SU-DHL-6 (cell line): ENCODE data around the gene PPP2R2C.

Source experiments
- H2AFZ ChIP-seq: fragments of 200-600 bp; sonication (generic); 2 replicates; pipeline ENCODE4 v1.6.1; 2014; ENCODE audit warnings: low read depth, mild to moderate bottlenecking, moderate library complexity, mixed read lengths, antibody characterized with exemption, low read length; ENCODE audit not compliant: severe bottlenecking
- H3F3A ChIP-seq: fragments of 200-600 bp; shearing (Covaris generic); 2 replicates; pipeline ENCODE4 v1.6.0; 2016; ENCODE audit warnings: antibody characterized with exemption, mild to moderate bottlenecking; ENCODE audit not compliant: insufficient read depth
- H3K27ac ChIP-seq: fragments of 200-600 bp; sonication (generic); 2 replicates; pipeline ENCODE4 v1.5.1; 2016; ENCODE audit warnings: low read depth, mild to moderate bottlenecking, low read length, moderate library complexity, mixed read lengths
- H3K27me3 ChIP-seq: fragments of 200-600 bp; sonication (generic), shearing (Covaris generic); 2 replicates; pipeline ENCODE4 v1.6.0; 2014; ENCODE audit warnings: mild to moderate bottlenecking, low read length
- H3K36me3 ChIP-seq: fragments of 200-600 bp; sonication (generic); 2 replicates; pipeline ENCODE4 v1.6.1; 2014; ENCODE audit warnings: mild to moderate bottlenecking, low read length, mixed read lengths
- H3K4me2 ChIP-seq: fragments of 300-600, 200-600 bp; shearing (Covaris generic), sonication (generic); 2 replicates; pipeline ENCODE4 v1.6.0; 2014; ENCODE audit warnings: low read length, low read depth, mild to moderate bottlenecking; ENCODE audit not compliant: poor library complexity, severe bottlenecking
- H3K4me3 ChIP-seq: fragments of 200-600 bp; sonication (generic); 2 replicates; pipeline ENCODE4 v1.5.1; 2014; ENCODE audit warnings: antibody characterized with exemption, low read length, mild to moderate bottlenecking, mixed read lengths; ENCODE audit not compliant: insufficient read depth, poor library complexity, severe bottlenecking
- H3K79me2 ChIP-seq: fragments of 200-600 bp; sonication (generic); 2 replicates; pipeline ENCODE4 v1.6.1; 2014; ENCODE audit warnings: mild to moderate bottlenecking, low read length, moderate library complexity; ENCODE audit not compliant: insufficient read depth
- H3K9ac ChIP-seq: fragments of 200-600 bp; sonication (generic); 2 replicates; pipeline ENCODE4 v1.7.0; 2014; ENCODE audit warnings: mild to moderate bottlenecking, low read length
- H3K9me2 ChIP-seq: fragments of 200-600 bp; sonication (generic); replicated peaks from 2 replicates; pipeline ENCODE4 v1.6.1; 2014; ENCODE audit warnings: low read length; ENCODE audit not compliant: insufficient read depth
- H3K9me3 ChIP-seq: fragments of 200-600 bp; sonication (generic); 2 replicates; pipeline ENCODE4 v1.6.1; 2014; ENCODE audit warnings: low read length, mixed read lengths; ENCODE audit not compliant: insufficient read depth
- H4K20me1 ChIP-seq: fragments of 200-600 bp; sonication (generic); 2 replicates; pipeline ENCODE4 v1.6.1; 2014; ENCODE audit warnings: low read depth, mild to moderate bottlenecking, antibody characterized with exemption, low read length, moderate library complexity, mixed read lengths
- EZH2phosphoT487 ChIP-seq: fragments of 200-600 bp; sonication (generic), shearing (Covaris generic); conservative IDR thresholded peaks from 2 replicates; pipeline ENCODE4 v1.6.1; 2018; ENCODE audit warnings: mild to moderate bottlenecking, antibody characterized with exemption, low read length, moderate library complexity, mixed read lengths
- TF ChIP-seq, protein P1 (sequence below): fragments of 200-600 bp; sonication (generic); IDR thresholded peaks from one replicate; pipeline ENCODE4 v1.5.1; 2017; ENCODE audit warnings: antibody characterized with exemption, mild to moderate bottlenecking, low read length, moderate library complexity; ENCODE audit not compliant: insufficient read depth, poor library complexity, severe bottlenecking

Gene PPP2R2C

DNA sequence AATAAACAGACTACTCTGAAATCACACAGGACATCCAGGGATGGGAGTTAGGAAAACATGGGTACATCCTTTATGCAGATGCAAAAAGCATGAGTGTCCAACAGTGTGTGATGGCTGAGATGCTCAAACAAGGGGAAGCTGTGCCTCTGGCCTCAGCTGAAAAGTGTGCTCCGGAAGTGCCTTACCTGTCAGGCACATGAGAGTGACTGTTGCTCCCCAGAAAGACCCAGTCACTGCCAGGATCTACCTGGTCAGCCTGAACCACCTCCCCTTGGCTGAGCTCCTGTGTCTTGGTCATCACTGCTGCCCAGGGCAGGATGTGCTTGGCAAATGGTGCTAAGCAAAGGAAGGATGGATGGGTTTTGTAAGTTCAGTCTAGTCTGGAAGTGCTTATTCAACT lies 4.0 kb downstream of the PPP2R2C start:
- Histone ChIP-seq H3K9me2 (no peaks in the 10 kb centered on the region), H3K27ac (no peak overlapping the region), H3K4me3 (no peak overlapping the region), H3K79me2 (no peaks in the 10 kb centered on the region), H3K27me3 (no peaks in the 10 kb centered on the region), H4K20me1 (no peaks in the 10 kb centered on the region), H3K9ac (no peak overlapping the region), H2AFZ (no peak overlapping the region), H3K9me3 (no peaks in the 10 kb centered on the region), H3F3A (no peaks in the 10 kb centered on the region), H3K4me2 (no peak overlapping the region), H3K36me3 (no peaks in the 10 kb centered on the region)
- TF ChIP-seq, protein P1, sequence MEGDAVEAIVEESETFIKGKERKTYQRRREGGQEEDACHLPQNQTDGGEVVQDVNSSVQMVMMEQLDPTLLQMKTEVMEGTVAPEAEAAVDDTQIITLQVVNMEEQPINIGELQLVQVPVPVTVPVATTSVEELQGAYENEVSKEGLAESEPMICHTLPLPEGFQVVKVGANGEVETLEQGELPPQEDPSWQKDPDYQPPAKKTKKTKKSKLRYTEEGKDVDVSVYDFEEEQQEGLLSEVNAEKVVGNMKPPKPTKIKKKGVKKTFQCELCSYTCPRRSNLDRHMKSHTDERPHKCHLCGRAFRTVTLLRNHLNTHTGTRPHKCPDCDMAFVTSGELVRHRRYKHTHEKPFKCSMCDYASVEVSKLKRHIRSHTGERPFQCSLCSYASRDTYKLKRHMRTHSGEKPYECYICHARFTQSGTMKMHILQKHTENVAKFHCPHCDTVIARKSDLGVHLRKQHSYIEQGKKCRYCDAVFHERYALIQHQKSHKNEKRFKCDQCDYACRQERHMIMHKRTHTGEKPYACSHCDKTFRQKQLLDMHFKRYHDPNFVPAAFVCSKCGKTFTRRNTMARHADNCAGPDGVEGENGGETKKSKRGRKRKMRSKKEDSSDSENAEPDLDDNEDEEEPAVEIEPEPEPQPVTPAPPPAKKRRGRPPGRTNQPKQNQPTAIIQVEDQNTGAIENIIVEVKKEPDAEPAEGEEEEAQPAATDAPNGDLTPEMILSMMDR = no peak
- no peak for TF ChIP-seq EZH2phosphoT487

DNA sequence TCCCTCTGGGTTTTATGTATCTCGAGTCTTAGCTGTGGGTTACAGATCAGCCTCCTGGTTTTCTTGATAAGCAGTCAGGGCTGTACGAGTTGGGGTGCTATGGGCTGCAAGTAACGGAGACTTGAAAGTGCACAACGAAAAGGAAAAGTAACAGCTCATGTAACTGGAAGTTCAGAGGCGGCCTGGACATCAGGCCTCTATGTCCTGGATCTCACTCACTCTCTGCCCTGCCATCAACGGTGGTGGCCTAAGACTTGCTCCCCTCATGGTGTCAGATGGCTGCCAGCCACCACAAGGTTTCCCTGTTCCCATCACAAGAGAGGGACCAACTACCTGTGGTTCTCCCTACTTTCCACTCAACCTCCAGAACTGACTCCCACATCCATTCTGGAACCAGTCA lies 4.8 kb downstream of the PPP2R2C start:
- Histone ChIP-seq H3K79me2 (no peaks in the 10 kb centered on the region), H3K4me2 (no peak overlapping the region), H3K36me3 (no peaks in the 10 kb centered on the region), H3K4me3 (no peak overlapping the region), H3K9me2 (no peaks in the 10 kb centered on the region), H2AFZ (no peak overlapping the region), H3K9me3 (no peaks in the 10 kb centered on the region), H4K20me1 (no peaks in the 10 kb centered on the region), H3F3A (no peaks in the 10 kb centered on the region), H3K9ac (no peak overlapping the region), H3K27me3 (no peaks in the 10 kb centered on the region), H3K27ac (no peak overlapping the region)
- TF ChIP-seq, protein P1 = no peak
- no peak for TF ChIP-seq EZH2phosphoT487

DNA sequence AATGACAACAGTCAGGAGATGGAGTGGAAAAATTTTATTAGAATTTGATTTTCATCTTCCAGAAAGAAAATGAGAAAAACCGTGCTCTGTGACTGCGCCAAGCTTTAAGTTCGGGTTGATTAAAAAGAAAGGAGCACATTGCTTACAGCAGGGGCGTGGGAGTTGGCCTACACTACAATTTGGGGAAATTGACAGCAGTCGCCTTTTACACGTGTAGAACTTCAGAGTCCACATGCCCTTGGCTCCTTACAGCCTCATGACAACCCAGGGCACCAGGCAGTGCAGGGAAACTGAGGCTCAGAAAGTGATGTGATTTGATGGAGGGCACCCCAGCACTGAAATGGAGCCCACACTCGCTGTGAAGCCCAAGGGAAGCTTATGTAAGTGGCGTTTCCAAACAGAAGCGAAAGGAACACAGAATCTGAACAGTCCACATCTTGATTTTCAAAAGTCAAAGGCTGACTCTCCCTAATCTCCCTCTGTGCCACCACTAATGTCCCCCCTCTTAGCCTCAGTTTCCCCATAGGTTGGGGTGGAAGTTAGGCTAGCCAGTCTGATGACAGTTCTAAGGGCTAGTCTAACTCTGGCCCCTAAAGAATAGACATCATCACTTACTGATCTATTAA lies 5.5 kb downstream of the PPP2R2C start:
- no peaks in the 10 kb centered on the region for H3K27me3 ChIP-seq
- H4K20me1 ChIP-seq = no peaks in the 10 kb centered on the region
- no peaks in the 10 kb centered on the region for H3K9me3 ChIP-seq
- H3K4me3 ChIP-seq = no peak overlapping the region
- TF ChIP-seq EZH2phosphoT487 = no peak
- TF ChIP-seq, protein P1 = no peak
- H3K27ac ChIP-seq = no peak overlapping the region
- no peak overlapping the region for H3K9ac ChIP-seq
- H3K4me2 ChIP-seq = no peak overlapping the region
- no peaks in the 10 kb centered on the region for H3K9me2 ChIP-seq
- H3K36me3 ChIP-seq = no peaks in the 10 kb centered on the region
- H2AFZ ChIP-seq = no peak overlapping the region
- no peaks in the 10 kb centered on the region for H3F3A ChIP-seq
- no peaks in the 10 kb centered on the region for H3K79me2 ChIP-seq
